SK-N-SH treated with all-trans-retinoic acid at 6 μM for 48 hours (cell line): ENCODE measurements around the gene MS4A6E.

ENCODE experiments used
- ESRRG ChIP-seq: fragments of 250-450 bp; sonication (Bioruptor Pico); IDR thresholded peaks from 2 replicates; pipeline ENCODE4 v1.6.1; 2021; ENCODE audit warnings: mild to moderate bottlenecking
- ISL1 ChIP-seq: fragments of 250-450 bp; sonication (Bioruptor Pico); IDR thresholded peaks from 2 replicates; pipeline ENCODE4 v2.1.2; 2022; ENCODE audit warnings: mild to moderate bottlenecking, moderate library complexity
- PPARA ChIP-seq: fragments of 250-450 bp; sonication (Bioruptor Pico); IDR thresholded peaks from 2 replicates; pipeline ENCODE4 v1.5.0; 2020; ENCODE audit warnings: mild to moderate bottlenecking, borderline replicate concordance
- ZC3H10 ChIP-seq: fragments of 250-450 bp; sonication (Bioruptor Pico); IDR thresholded peaks from 2 replicates; pipeline ENCODE4 v1.5.1; 2021; ENCODE audit warnings: mild to moderate bottlenecking, moderate library complexity
- ZFP3 ChIP-seq: fragments of 250-450 bp; sonication (Bioruptor Pico); IDR thresholded peaks from 2 replicates; pipeline ENCODE4 v1.5.0; 2020; ENCODE audit warnings: mild to moderate bottlenecking, moderate library complexity
- ZFP30 ChIP-seq: fragments of 450-650 bp; formaldehyde crosslinking; IDR thresholded peaks from 2 replicates; pipeline ENCODE4 v1.5.0; 2022; ENCODE audit warnings: mild to moderate bottlenecking, moderate library complexity
- ZNF565 ChIP-seq: fragments of 450-650 bp; formaldehyde crosslinking; conservative IDR thresholded peaks from 2 replicates; pipeline ENCODE4 v1.5.0; 2020; ENCODE audit warnings: low read depth, mild to moderate bottlenecking, moderate library complexity
- ZNF70 ChIP-seq: fragments of 450-650 bp; formaldehyde crosslinking; IDR thresholded peaks from 2 replicates; pipeline ENCODE4 v1.5.0; 2020; ENCODE audit warnings: mild to moderate bottlenecking, moderate library complexity
- ZNF8 ChIP-seq: fragments of 450-650 bp; formaldehyde crosslinking; IDR thresholded peaks from 2 replicates; pipeline ENCODE4 v1.5.0; 2020; ENCODE audit warnings: mild to moderate bottlenecking, moderate library complexity
- TF ChIP-seq, protein P1 (sequence below): fragments of 250-450 bp; sonication (Bioruptor Pico); IDR thresholded peaks from 2 replicates; pipeline ENCODE4 v1.8.0; 2020; ENCODE audit warnings: mild to moderate bottlenecking, moderate library complexity, borderline replicate concordance
- TF ChIP-seq, protein P2 (sequence below): fragments of 250-450 bp; sonication (Bioruptor Pico); IDR thresholded peaks from 2 replicates; pipeline ENCODE4 v1.5.1; 2021; ENCODE audit warnings: mild to moderate bottlenecking, moderate library complexity
- TF ChIP-seq, protein P3 (sequence below): fragments of 250-450 bp; sonication (Bioruptor Pico); IDR thresholded peaks from 2 replicates; pipeline ENCODE4 v1.8.0; 2021; ENCODE audit warnings: low read depth, mild to moderate bottlenecking, moderate library complexity, borderline replicate concordance

GRCh38 chr11:60357771-60358170, 30.7 kb downstream of the MS4A6E start:
- TF ChIP-seq, protein P1, sequence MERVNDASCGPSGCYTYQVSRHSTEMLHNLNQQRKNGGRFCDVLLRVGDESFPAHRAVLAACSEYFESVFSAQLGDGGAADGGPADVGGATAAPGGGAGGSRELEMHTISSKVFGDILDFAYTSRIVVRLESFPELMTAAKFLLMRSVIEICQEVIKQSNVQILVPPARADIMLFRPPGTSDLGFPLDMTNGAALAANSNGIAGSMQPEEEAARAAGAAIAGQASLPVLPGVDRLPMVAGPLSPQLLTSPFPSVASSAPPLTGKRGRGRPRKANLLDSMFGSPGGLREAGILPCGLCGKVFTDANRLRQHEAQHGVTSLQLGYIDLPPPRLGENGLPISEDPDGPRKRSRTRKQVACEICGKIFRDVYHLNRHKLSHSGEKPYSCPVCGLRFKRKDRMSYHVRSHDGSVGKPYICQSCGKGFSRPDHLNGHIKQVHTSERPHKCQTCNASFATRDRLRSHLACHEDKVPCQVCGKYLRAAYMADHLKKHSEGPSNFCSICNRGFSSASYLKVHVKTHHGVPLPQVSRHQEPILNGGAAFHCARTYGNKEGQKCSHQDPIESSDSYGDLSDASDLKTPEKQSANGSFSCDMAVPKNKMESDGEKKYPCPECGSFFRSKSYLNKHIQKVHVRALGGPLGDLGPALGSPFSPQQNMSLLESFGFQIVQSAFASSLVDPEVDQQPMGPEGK (CRISPR knock-in tag) = no peak
- TF ChIP-seq ESRRG (CRISPR knock-in tag) (no peak), ZFP3 (CRISPR knock-in tag) (no peak), ZFP30 (CRISPR knock-in tag) (no peak), ZNF8 (CRISPR knock-in tag) (no peak), ZNF565 (CRISPR knock-in tag) (no peak), PPARA (no peak), ZC3H10 (CRISPR knock-in tag) (no peak), ZNF70 (no peak), ISL1 (CRISPR knock-in tag) (no peak)
- TF ChIP-seq, protein P2, sequence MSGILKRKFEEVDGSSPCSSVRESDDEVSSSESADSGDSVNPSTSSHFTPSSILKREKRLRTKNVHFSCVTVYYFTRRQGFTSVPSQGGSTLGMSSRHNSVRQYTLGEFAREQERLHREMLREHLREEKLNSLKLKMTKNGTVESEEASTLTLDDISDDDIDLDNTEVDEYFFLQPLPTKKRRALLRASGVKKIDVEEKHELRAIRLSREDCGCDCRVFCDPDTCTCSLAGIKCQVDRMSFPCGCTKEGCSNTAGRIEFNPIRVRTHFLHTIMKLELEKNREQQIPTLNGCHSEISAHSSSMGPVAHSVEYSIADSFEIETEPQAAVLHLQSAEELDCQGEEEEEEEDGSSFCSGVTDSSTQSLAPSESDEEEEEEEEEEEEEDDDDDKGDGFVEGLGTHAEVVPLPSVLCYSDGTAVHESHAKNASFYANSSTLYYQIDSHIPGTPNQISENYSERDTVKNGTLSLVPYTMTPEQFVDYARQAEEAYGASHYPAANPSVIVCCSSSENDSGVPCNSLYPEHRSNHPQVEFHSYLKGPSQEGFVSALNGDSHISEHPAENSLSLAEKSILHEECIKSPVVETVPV (CRISPR knock-in tag) = no peak
- TF ChIP-seq, protein P3, sequence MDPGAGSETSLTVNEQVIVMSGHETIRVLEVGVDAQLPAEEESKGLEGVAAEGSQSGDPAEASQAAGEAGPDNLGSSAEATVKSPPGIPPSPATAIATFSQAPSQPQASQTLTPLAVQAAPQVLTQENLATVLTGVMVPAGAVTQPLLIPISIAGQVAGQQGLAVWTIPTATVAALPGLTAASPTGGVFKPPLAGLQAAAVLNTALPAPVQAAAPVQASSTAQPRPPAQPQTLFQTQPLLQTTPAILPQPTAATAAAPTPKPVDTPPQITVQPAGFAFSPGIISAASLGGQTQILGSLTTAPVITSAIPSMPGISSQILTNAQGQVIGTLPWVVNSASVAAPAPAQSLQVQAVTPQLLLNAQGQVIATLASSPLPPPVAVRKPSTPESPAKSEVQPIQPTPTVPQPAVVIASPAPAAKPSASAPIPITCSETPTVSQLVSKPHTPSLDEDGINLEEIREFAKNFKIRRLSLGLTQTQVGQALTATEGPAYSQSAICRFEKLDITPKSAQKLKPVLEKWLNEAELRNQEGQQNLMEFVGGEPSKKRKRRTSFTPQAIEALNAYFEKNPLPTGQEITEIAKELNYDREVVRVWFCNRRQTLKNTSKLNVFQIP (CRISPR knock-in tag) = no peak
